A204.1 (cell line): ENCODE measurements around the gene NGF.
"Not testable (repeated sequence)": the region's sequence is repeated elsewhere in the genome, so short reads cannot be mapped to it uniquely, and the experiment has no call there.

ENCODE experiments used
- FAIRE-seq: peaks from 2 replicates; lab custom pipeline; 2012; peaks lifted over from hg19 to GRCh38; lab: Jason Lieb, UNC

Gene NGF

DNA sequence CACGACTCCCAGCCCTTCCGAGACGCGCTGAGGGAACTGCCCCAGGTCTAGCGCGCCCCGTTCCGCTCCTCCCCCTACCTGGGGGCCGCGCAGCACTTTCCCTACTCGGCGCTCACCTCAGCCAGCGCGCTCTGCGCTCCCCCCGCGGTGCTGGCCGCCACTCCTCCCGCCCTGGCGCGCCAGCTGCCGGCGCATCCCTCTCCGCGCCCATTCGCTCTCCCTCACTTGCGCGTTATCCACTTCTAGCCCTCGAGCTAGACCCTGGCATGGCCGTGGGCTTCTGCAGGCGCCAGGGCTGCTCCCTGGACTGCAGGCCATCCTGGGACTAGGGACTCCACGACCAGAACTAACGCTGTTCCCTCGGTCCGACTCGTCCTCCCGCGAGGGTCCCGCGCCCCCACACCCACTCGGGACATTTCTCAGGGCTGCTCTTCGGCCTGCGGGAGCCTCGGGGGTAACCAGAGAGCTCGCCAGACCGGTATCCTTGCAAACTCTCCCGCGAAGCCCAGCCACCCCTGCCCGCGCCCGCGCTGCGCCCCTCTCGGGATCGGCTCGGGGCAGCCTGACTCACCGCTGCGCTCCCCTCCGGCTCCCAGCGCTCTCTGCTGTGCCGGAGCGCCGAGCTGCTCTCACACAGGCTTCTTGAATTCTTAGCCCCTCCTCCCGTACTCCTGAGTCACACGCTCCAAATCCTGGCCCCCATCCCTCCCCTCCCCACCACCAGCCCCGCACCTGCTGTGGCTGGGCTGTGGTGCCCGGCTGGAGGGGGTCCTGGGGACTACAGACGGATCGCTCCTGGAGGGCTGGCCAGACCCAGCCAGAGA, at the start of gene NGF:
TSS of gene NGF (minus strand) at position 617 of the 824 bp plus-strand sequence. CDS start 51,454 bp downstream, outside the sequence.
- FAIRE-seq, result no peak

DNA sequence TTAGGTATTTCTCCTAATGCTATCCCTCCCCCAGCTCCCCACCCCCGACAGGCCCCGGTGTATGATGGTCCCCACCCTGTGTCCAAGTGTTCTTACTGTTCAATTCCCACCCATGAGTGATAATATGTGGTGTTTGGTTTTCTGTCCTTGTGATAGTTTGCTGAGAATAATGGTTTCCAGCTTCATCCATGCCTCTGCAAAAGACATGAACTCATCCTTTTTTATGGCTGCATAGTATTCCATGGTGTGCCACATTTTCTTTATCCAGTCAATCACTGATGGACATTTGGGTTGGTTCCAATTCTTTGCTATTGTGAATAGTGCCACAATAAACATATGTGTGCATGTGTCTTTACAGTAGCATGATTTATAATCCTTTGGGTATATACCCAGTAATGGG, 45.4 kb upstream of the NGF start:
- not testable (repeated sequence) for FAIRE-seq

DNA sequence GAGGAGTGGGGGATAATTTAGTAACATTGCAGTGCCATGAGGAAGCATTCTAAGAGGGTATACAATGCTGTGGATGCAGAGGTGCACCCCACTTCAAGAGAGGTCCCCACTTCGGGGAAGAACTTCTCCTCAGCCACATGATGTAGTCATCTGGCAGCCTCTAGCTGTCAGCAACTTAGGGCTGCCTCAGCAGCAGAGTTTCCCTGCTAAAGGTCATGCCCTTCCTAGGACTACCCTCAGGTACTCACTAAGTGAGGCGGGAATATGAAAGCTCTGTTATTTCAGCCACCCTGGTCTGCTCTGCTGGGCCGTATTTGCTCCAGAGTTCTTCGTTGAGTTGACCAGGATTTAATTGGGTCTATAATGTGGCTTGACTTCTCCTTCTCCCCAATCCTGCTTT, 41.9 kb upstream of the NGF start:
- no peak for FAIRE-seq

DNA sequence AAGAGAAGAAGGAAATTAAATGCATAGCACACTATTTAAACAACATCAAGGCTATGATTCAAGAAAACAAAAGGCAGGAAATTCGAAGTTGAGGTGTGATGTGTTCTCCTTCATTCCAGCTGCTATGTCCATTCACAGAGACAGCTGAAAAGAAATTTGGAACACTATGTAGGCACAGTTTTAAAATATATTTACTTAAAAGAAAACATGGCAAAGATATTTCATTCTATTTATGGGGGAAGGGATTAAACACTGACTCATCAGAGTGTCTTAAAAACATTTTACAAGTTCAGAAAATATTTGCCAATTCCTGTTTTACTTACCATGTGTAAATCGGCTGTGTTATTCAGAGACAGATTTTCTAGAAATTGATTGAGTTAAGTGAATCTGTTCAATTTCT, 39.4 kb upstream of the NGF start:
- FAIRE-seq, result no peak

DNA sequence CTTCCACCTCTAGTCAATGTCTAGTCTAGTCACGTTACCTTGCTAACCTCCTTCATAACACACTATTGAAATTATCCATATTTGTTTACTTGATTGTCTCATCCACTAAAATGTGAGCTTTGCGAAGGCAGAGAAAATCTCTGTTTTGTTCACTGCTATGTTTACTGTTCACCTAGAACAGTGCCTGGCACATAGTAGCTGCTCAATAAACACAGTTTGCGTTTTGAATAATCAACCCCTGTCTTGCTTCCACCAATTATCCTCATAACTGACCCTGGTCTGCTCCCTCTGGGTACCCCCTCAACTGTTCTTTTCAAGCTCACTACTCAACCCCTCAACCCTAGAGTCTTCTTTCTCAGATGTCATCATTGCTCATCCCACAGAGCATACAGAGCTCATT, 36.5 kb upstream of the NGF start:
- FAIRE-seq, result no peak

DNA sequence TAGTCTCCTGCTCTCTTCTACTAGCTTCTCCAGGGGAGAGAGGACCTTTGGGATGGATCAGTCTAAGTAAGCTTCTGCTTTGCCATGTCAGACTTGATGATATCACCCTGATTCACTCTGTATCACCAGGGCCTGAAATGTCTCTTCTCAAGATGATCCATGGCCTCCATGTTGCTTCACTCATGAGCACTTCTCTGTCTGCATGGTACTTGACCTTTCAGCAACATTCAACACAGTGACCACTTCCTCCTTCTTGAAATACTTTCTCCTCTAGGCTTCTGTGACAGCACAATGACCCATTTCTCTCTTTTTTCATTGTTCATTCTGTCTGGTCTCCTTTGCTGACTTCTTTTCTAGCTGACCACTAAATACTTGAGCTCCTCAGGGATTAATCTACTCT, 35.3 kb upstream of the NGF start:
- no peak for FAIRE-seq

DNA sequence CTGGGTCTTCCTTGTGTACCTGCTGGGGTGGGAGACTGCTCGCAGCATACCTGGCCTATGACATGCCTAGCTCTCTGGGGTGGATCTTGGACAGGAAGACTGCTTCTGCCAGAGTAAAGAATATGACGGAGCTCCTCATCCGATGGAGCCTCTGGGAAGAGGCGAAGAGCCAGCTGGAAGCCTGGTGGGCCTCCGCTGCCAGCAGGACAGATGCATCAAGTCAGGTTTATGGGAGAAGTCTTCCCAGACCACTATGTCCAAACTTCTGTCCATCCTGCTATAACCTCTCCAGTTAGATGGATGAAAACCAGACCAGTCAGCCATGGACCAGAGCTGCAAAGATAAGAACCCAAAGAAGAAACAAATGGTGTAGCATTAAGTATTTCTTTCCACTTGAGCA, 27.7 kb upstream of the NGF start:
- FAIRE-seq, result no peak

DNA sequence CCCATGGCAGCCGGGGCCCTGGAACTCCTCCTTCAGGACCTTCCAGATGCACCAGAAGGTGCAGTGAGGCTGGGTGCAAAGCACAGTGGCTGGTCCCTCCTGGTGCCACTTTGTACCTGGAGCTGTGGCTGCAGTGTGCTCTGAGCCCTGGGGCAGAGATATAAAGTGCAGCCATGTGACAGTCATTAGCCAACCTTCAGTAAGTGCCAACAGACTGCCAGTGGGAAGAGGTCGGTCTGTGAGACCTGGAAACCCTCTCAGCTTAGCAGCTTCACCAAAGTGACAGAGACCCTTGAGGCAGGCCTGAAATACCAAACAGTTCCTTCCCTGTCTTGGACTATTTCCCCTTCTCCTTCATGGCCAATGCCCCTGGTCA, 26.7 kb upstream of the NGF start:
- FAIRE-seq, result no peak

DNA sequence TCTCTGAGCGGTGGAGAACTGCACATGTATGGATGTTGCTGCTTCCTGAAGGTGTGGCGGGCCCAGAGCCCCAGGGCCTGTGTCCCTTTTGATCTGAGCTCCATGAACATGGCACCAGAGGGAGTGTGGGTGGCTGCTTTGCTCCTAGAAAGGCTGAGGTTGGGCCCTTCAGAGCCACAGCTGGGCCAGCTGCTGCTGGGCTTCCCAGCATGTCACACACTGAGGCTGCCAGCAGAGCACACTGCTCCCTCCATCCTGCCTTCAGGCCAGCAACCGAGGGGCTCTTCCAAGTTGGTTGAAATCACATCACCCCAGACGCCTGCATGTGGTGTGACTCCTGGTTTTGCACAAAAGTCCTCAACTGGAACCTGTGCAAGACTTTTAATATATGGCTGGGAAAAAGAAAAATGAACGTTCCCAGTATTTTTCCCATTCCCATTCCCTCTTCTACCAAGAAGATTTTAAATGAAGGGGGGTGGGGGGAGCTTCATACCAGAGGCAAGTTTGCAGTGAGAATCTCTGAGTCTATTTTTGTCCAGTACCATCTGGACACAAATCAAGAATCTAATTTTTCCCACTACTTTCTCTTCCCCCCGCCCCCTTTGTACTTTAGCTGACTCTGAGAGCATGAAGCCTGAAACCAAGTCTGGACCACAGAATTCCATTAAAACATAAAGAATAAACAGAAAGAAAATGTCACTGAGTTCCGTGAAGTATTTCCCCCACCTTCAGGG, 26.2 kb upstream of the NGF start:
- no peak for FAIRE-seq

DNA sequence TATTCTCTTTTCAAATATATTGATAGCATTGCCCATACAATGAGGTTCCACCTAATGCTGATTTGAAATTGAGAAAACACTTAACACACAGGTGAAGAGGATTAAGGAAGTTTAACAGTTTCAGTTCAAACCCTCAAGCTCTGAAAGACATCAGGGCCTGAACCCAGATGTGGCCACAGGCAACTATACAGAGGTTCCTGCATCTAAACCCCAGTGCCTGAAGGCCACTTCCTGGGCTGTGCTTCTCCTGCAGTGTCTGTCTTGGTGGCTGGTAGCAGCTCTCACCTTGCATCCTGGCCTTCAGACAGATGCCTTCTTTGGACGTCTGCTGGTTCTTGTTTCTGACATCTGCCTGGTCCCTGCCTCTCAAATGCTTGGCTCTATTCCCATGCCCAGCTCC, 25.1 kb upstream of the NGF start:
- no peak for FAIRE-seq

DNA sequence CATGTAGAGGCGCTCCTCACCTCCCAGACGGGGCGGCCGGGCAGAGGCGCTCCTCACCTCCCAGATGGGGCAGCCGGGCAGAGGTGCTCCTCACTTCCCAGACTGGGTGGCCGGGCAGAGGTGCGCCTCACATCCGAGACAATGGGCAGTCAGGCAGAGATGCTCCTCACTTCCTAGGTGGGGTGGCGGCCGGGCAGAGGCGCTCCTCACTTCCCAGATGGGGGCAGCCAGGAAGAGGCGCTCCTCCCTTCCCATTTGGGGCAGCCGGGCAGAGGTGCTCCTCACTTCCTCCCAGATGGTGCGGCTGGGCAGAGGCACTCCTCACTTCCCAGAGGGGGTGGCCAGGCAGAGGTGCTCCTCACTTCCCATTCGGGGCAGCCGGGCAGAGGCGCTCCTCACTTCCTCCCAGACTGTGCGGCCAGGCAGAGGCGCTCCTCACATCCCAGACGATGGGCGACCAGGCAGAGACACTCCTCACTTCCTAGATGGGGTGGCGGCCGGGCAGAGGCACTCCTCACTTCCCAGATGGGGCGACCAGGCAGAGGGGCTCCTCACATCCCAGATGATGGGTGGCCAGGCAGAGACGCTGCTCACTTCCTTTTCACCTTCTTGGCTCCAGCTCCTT, 22.6 kb upstream of the NGF start:
- FAIRE-seq, result not testable (repeated sequence)

DNA sequence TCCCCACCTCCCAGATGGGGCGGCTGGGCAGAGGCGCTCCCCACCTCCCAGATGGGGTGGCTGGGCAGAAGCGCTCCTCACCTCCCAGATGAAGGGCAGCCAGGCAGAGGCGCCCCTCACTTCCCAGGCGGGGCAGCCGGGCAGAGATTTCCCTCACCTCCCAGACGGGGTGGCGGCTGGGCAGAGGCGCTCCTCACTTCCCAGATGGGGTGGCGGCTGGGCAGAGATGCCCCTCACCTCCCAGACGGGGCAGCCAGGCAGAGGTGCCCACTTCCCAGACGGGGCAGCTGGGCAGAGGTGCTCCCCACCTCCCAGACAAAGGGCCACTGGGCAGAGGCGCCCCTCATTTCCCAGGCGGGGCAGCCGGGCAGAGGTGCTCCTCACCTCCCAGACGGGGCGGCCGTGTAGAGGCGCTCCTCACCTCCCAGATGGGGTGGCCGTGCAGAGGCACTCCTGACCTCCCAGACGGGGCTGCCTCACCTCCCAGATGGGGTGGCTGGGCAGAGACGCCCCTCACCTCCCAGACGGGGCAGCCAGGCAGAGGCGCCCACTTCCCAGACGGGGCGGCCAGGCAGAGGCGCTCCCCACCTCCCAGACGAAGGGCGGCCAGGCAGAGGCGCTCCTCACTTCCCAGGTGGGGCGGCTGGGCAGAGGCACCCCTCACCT, 21.9 kb upstream of the NGF start:
- FAIRE-seq, result not testable (repeated sequence)

DNA sequence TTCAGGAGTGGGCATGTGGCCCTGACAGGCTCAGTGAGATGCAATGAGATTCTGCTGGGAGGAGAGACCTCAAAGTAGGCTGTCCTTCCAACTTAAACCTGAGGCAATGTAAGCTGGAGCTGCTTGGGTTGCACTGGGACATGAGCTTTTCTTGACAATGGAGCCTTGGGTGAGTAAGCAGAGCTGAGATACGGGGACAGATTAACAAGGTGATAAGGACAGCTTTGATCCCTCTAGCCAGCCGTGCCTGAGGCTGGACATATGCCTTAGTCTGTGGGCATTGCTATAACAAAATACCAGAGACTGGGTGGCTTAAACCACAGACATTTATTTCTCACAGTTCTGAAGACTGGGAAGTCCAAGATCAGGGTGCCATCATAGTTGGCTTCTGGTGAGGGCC, 18.3 kb upstream of the NGF start:
- no peak for FAIRE-seq

DNA sequence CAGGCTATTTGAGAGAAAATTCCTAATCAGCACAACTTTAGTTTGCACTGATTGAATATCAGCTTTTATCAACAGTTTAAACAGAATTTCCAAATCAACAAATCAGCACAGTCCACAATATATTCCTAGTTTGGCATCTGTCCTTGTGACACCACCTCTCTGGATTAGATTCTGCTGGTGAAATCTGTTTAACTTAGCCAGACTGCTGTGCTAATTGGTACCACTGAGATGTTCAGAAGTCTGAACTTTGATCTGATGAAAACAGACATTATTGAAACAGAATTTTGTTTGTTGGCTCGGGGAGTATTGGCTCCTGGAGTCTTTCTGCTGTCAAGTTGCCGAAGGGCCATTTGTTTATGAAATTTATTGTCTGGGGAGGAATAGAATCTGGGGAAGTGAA, 17.0 kb upstream of the NGF start:
- no peak for FAIRE-seq

DNA sequence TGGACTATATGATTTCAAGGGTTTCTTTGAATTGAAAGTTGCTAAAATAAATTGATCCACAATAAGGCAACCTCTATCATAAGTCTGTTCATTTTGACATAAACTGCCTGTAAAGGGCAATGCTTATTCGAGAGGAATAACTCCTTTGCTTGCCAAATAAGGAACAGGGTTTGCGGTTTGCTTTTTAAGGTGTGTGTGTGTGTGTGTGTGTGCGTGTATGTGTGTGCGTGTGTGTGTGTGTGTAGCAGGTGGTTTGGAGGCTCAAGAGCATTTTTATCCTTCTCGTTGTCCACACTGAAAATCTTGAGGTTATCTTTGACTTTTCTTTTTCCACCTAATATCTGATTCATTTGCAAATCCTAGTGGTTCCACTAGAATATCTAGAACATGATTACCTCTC, 13.1 kb upstream of the NGF start:
- no peak for FAIRE-seq

DNA sequence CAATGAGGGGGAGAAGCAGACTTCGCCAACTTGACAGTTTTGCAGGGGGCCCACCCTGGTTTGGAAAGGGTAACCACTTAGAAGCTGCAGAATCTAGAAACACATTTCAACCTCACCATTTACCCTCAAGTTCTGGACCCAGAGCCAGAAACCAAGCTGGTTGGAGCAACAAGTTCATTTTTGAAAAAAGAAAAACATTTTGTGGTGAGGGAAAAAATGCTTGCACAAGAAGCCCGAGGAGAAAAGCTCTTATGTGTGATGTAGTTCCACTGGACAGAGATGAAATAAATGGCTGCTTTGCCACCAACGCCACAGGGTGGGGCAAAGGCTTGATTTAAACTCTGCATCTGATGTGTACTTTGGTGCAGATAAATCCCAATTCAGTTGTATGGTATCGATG, 10.6 kb upstream of the NGF start:
- no peak for FAIRE-seq

DNA sequence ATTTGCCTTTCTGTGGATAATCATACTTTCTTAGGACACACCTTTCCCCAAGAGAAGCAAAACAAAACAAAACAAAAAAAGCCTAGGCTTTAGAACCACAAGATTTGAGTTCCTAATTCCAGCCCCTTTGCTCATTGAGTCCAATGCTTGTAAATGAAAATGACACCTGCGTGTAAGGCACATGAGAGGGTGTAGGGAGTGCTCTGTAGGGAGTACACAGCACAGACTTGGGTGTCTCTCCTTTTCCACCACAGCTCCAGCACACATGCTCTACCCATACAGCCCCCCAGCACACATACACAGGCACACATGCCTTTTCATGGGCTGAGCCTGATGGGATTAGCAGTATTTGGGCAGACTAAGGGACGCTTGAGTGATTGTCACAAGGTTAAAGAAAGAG, 9.2 kb upstream of the NGF start:
- no peak for FAIRE-seq

DNA sequence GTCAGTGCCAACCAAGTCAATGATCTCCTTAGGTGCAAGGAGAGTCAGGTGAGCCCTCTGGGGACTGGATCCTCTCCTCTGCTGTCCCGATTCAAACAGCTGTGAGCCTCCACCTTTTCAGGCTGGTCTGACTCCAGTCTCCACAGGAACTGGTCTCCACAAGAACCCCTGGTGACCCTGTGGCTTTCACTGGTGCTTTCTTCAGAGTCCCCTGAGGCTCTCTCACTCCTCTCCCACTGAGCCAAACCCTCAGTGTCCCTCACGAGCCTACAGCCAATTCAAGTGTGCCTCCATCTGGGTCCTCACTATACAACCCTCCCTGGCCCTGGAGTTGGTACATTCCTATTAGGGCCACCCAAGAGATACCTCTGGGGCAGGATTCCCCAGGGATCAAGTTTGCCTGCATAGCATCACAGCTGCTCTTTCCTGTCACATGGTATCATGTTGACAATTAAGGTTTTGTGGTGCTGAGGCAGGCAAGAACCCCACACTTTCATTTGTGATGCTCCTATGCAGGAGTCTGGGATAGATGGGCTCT, 5.2 kb upstream of the NGF start:
- no peak for FAIRE-seq

DNA sequence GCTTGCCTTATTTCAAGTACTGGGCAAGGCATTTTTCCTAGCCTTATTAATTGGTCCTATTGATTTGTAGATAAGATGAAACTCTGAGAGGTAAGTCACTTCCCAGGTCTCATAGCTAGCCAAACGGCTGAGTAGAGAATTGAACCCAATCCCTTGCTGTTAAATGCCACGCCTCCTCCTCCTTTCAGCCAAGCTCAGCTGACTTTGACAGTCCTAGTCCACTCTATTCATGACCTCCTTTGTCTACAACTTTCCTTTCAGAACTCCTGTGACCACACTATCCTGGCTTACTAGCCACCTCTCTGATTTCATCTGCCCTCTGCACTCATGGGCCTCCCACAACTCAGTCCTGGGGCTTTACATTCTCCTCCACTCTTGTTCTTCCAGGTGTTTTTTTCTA, 3.9 kb upstream of the NGF start:
- FAIRE-seq, result no peak

DNA sequence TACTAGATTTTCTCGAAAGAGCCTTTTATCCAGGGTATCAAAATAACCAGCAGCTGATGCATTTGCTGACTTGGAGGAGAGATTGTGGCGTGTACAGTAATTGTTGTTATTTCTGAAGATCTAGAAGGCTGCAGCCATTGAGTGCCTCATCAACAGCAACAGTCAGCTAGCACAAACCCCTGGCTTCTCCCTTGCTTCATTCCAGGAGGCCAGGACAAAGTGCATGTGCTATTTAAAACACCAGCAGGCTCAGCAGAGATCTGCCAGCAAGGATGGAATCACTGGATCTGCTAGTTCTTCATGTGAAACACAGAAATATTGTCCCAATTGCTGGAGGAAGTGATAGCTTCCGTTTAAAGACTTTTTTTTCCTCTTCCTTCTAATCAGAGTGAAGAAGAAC, 2.8 kb upstream of the NGF start:
- FAIRE-seq, result no peak

DNA sequence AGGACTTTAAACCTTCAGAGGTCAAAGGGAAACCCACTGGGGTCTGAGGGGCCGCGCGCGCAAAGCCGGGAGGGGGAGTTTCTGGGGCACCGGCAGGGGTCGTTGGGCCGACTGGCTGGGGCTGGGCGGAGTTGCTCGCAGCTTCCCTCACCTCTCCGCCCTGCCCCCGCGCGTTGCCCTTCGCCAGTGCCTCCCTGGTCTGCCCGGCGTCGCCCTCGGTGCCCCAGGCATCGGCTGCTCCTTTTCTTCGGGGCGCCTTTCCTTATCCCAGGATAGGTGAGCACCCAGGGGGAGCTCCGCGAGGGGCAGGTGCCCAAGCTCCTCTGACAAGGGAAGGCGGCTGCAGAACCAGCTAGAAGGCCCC, 390 bp upstream of the NGF start:
- FAIRE-seq, result no peak

DNA sequence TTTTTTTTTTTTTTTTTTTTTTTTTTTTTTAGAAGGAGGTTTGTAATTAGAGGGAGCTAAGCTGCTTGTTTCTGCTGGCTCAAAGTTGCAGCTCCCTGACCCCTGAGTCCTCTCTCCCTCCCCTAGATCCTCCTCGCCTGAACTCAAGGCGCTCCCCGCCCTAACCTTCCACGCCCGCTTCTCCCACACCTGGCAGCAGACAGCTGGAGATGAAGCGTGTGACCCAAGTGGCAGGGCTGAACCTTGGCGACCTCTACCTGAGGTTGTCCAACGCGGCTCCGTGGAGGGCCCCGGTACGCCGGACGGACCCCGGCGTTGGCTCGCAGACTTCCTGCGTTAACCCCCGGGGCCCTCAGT, 795 bp downstream of the NGF start:
- FAIRE-seq, result no peak

DNA sequence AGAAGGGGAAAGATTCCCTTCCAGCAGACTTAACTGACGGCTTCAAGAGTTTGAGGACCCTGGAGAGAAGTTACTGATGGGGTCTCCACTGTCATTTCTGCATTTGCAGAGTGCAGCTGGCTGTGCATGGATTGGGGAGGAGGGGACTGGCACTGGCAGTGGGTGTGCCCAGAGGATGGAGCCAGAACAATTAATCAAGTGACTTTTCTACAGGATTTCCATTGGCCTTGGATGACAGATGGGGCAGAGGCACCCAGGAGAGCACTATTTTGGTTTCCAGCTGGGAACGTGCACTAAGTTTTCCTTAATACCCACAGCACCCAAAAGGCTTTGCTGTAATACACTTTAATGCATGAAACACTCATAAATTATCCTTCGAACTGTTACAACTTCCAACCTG, 1.3 kb downstream of the NGF start:
- FAIRE-seq, result no peak
